ENCODE results near the gene THADA.

DNA sequence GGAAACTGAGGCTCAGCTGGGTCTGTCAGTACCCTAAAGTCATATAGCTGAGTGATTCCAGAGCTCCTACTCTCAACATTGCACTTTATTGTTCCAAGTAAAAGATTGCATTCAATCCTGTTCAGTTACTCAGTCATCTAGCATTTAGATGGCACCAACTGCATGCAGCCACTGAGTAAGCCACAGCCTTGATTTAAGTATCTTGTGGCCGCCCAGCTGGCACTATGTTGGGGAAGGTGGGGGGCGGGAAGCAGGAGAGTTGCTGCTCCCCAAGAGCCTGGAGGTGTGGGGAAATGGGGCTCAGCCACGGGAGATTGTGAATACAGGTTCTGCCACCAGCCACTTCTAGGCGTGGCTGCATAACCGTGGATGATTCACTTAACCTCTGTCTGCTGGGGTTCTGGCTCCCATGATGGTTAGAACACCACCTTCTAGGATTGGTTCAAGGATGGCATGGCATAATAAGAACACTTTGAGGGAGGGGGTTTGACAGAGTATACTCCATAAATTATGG, 386.6 kb downstream of the THADA start:
- TF ChIP-seq, protein P1, sequence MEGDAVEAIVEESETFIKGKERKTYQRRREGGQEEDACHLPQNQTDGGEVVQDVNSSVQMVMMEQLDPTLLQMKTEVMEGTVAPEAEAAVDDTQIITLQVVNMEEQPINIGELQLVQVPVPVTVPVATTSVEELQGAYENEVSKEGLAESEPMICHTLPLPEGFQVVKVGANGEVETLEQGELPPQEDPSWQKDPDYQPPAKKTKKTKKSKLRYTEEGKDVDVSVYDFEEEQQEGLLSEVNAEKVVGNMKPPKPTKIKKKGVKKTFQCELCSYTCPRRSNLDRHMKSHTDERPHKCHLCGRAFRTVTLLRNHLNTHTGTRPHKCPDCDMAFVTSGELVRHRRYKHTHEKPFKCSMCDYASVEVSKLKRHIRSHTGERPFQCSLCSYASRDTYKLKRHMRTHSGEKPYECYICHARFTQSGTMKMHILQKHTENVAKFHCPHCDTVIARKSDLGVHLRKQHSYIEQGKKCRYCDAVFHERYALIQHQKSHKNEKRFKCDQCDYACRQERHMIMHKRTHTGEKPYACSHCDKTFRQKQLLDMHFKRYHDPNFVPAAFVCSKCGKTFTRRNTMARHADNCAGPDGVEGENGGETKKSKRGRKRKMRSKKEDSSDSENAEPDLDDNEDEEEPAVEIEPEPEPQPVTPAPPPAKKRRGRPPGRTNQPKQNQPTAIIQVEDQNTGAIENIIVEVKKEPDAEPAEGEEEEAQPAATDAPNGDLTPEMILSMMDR (IDR thresholded peaks at IDR 0.05; ENCODE audit: insufficient read depth, low read length): no peak
- TF ChIP-seq, protein P2, sequence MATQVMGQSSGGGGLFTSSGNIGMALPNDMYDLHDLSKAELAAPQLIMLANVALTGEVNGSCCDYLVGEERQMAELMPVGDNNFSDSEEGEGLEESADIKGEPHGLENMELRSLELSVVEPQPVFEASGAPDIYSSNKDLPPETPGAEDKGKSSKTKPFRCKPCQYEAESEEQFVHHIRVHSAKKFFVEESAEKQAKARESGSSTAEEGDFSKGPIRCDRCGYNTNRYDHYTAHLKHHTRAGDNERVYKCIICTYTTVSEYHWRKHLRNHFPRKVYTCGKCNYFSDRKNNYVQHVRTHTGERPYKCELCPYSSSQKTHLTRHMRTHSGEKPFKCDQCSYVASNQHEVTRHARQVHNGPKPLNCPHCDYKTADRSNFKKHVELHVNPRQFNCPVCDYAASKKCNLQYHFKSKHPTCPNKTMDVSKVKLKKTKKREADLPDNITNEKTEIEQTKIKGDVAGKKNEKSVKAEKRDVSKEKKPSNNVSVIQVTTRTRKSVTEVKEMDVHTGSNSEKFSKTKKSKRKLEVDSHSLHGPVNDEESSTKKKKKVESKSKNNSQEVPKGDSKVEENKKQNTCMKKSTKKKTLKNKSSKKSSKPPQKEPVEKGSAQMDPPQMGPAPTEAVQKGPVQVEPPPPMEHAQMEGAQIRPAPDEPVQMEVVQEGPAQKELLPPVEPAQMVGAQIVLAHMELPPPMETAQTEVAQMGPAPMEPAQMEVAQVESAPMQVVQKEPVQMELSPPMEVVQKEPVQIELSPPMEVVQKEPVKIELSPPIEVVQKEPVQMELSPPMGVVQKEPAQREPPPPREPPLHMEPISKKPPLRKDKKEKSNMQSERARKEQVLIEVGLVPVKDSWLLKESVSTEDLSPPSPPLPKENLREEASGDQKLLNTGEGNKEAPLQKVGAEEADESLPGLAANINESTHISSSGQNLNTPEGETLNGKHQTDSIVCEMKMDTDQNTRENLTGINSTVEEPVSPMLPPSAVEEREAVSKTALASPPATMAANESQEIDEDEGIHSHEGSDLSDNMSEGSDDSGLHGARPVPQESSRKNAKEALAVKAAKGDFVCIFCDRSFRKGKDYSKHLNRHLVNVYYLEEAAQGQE (IDR thresholded peaks at IDR 0.05; ENCODE audit: insufficient replicate concordance, low read depth): no peak
- no peak for TF ChIP-seq GABPA (IDR thresholded peaks at IDR 0.05; ENCODE audit: low read depth)
- TF ChIP-seq POLR2AphosphoS5 (IDR thresholded peaks at IDR 0.05; ENCODE audit: low read depth): no peak
- no peak for TF ChIP-seq SPI1 (IDR thresholded peaks at IDR 0.05; ENCODE audit: borderline replicate concordance, low read depth)

Data from HL-60 (cell line).